GM12878 (cell line): Measurements from ENCODE around the gene CDC123. TPM values are rescaled to one million over a fixed set of nuclear protein-coding genes. Genes with fewer than 3 reads are reported as not detected.
A peak's percentile ranks its signal among the peaks of the same experiment; 100 is the strongest.
"Not testable (repeated sequence)": the region's sequence is repeated elsewhere in the genome, so short reads cannot be mapped to it uniquely, and the experiment has no call there.

Experiments used
- ATAC-seq: fragments of 200-7000 bp; cut with Tn5 transposase; 3 replicates; pipeline ENCODE4 v1.9.1; 2020; ENCODE audit warnings: mild to moderate bottlenecking, moderate library complexity
- BruUV-seq: library from RNA; stranded (reverse); fragments of 400-500 nt; replicated peaks from 2 replicates; lab custom pipeline; 2021; lab: Mats Ljungman, UMichigan
- CTCF ChIA-PET: fragments of 300-600 bp; sonication (Branson Sonifier 250); formaldehyde crosslinking; extraction: SDS; loops from one replicate; lab custom pipeline; 2021; ENCODE audit warnings: inconsistent platforms; lab: Yijun Ruan, JAX
- POLR2A ChIA-PET: fragments of 350-600 bp; formaldehyde crosslinking; extraction: SDS; loops from one replicate; lab custom pipeline; 2021; ENCODE audit warnings: inconsistent platforms; lab: Charles Lee
- RAD21 ChIA-PET: fragments of 300-600 bp; sonication (Branson Sonifier 250); formaldehyde crosslinking; loops from one replicate; lab custom pipeline; 2023; ENCODE audit warnings: antibody characterized with exemption; ENCODE audit not compliant: unreplicated experiment; lab: Charles Lee
- SMC1A ChIA-PET: fragments of 300-600 bp; sonication (Branson Sonifier 250); formaldehyde crosslinking; loops from one replicate; lab custom pipeline; 2023; ENCODE audit not compliant: unreplicated experiment, uncharacterized antibody; lab: Charles Lee
- DNase-seq: peaks from one replicate; pipeline ENCODE4 v3.0.0-alpha.2; 2011; ENCODE audit warnings: low read depth, low spot score
- FAIRE-seq: peaks from 3 replicates; lab custom pipeline; 2011; peaks lifted over from hg19 to GRCh38; lab: Jason Lieb, UNC
- H2AFZ ChIP-seq: 2 replicates; pipeline ENCODE4 v1.6.0; 2011; ENCODE audit warnings: low read depth, low read length, control low read depth; ENCODE audit not compliant: control insufficient read depth
- H3K27ac ChIP-seq: 2 replicates; pipeline ENCODE4 v1.5.1; 2011; ENCODE audit warnings: control low read depth; ENCODE audit not compliant: control insufficient read depth, insufficient read depth
- H3K27me3 ChIP-seq, 2 experiments: replicated peaks in 1 of 2; 2 replicates each; pipeline versions ENCODE4 v1.6.0 to v1.6.1; 2011; ENCODE audit warnings: low read length in 1 of 2; ENCODE audit not compliant: control insufficient read depth in 2 of 2, insufficient read depth in 2 of 2
- H3K36me3 ChIP-seq, 2 experiments: 2 replicates each; pipeline ENCODE4 v1.5.1; 2011; ENCODE audit warnings: low read length in 1 of 2; ENCODE audit not compliant: control insufficient read depth in 2 of 2, insufficient read depth in 2 of 2
- H3K4me1 ChIP-seq: 2 replicates; pipeline ENCODE4 v1.6.1; 2011; ENCODE audit warnings: mild to moderate bottlenecking, low read length, moderate library complexity, mixed read lengths; ENCODE audit not compliant: control insufficient read depth, insufficient read depth
- H3K4me2 ChIP-seq: 2 replicates; pipeline ENCODE4 v1.6.0; 2011; ENCODE audit warnings: control low read depth; ENCODE audit not compliant: control insufficient read depth, insufficient read depth
- H3K4me3 ChIP-seq: fragments of 200-600 bp; sonication (generic); 2 replicates; pipeline ENCODE4 v1.5.1; 2016
- H3K79me2 ChIP-seq: 2 replicates; pipeline ENCODE4 v1.6.0; 2011; ENCODE audit warnings: low read length; ENCODE audit not compliant: control insufficient read depth, insufficient read depth
- H3K9ac ChIP-seq: 2 replicates; pipeline ENCODE4 v1.8.0; 2011; ENCODE audit warnings: low read length, control low read depth, mixed read lengths; ENCODE audit not compliant: control insufficient read depth, insufficient read depth
- H3K9me3 ChIP-seq: replicated peaks from 3 replicates; pipeline ENCODE4 v1.5.1; 2011; ENCODE audit warnings: mild to moderate bottlenecking, low read length; ENCODE audit not compliant: control insufficient read depth, insufficient read depth
- H4K20me1 ChIP-seq: 2 replicates; pipeline ENCODE4 v1.6.0; 2011; ENCODE audit not compliant: control insufficient read depth, insufficient read depth
- HDGF ChIP-seq: fragments of 450-650 bp; IDR thresholded peaks from 2 replicates; pipeline ENCODE4 v1.6.1; 2016; ENCODE audit warnings: antibody characterized with exemption
- IRF4 ChIP-seq: IDR thresholded peaks from 2 replicates; pipeline ENCODE4 v1.6.1; 2011; ENCODE audit warnings: low read depth, low read length
- ZZZ3 ChIP-seq: IDR thresholded peaks from 2 replicates; pipeline ENCODE4 v1.6.1; 2011; ENCODE audit warnings: low read depth; ENCODE audit not compliant: control insufficient read depth, insufficient read length
- WGBS: methylation state at CpG from one replicate; pipeline ENCODE4 v1.1.6; 2016; ENCODE audit warnings: low lambda C conversion rate; ENCODE audit not compliant: insufficient replicate concordance, insufficient coverage; ENCODE audit errors: missing lambda C conversion rate; 5-methylcytosine and 5-hydroxymethylcytosine counted together
- in situ Hi-C: fragments of 300-500 bp; cut with MboI; formaldehyde crosslinking; loops from 9 replicates; pipeline ENCODE4 v1.14.3; 2018; ENCODE audit warnings: mixed read lengths
- intact Hi-C: fragments of 100-400 bp; cut with micrococcal nuclease; formaldehyde crosslinking; loops from one replicate; pipeline ENCODE4 v1.14.2; 2022; ENCODE audit not compliant: unreplicated experiment
- polyA plus RNA-seq, 11 experiments: library from polyadenylated mRNA; depleted of rRNA in 4 of 11; unstranded in 6 of 11; stranded (reverse) in 5 of 11; fragments of >200 nt; fragmentation: Nextera tagmentation in 4 of 11; fragmentation: Illumina TruSeq in 1 of 11; extraction: Ambion mirVana in 4 of 11; extraction: Trizol in 1 of 11; gene quantifications; 1 replicate in 1 of 11; 2 replicates in 10 of 11; pipeline versions ENCODE4 v1.2.1 to v1.2.3, GENCODE V29; 2011 to 2016; ENCODE audit warnings: inconsistent platforms in 2 of 11, missing spikeins in 2 of 11, low read depth in 1 of 11
- total RNA-seq, 4 experiments: library from RNA; depleted of rRNA in 3 of 4; stranded (reverse); fragments of >200 nt in 3 of 4; fragmentation: Illumina TruSeq in 1 of 4; extraction: Trizol in 1 of 4; gene quantifications; 2 replicates each; pipeline versions ENCODE4 v1.2.1 to v1.2.3, GENCODE V29; 2013 to 2021
- TF ChIP-seq, protein P1 (sequence below): fragments of 450-650 bp; formaldehyde crosslinking; IDR thresholded peaks from 2 replicates; pipeline ENCODE4 v1.5.0; 2022; ENCODE audit warnings: mild to moderate bottlenecking, missing genetic modification characterization

CDC123 gene
- total and polyA plus RNA-seq, 10 of the 15 experiments (the other 5 are each of a cell fraction or from before 2014, with no cell fraction given): 128 to 360 (median 209) TPM

DNA sequence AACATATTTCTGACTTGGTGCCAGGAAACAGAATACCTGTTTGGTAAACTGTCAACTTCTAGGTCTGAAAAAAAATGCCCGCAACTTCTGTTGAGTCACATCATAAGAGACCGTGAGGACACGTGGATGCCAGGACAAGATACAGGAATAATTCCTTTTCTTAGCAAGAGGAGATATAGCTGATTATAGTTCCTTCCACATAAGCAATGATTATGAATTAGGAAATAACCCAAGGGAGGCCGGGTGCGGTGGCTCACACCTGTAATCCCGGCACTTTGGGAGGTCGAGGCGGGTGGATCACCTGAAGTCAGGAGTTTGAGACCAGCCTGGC lies 75.2 kb downstream of the CDC123 start (continued):
- TF ChIP-seq, protein P1, sequence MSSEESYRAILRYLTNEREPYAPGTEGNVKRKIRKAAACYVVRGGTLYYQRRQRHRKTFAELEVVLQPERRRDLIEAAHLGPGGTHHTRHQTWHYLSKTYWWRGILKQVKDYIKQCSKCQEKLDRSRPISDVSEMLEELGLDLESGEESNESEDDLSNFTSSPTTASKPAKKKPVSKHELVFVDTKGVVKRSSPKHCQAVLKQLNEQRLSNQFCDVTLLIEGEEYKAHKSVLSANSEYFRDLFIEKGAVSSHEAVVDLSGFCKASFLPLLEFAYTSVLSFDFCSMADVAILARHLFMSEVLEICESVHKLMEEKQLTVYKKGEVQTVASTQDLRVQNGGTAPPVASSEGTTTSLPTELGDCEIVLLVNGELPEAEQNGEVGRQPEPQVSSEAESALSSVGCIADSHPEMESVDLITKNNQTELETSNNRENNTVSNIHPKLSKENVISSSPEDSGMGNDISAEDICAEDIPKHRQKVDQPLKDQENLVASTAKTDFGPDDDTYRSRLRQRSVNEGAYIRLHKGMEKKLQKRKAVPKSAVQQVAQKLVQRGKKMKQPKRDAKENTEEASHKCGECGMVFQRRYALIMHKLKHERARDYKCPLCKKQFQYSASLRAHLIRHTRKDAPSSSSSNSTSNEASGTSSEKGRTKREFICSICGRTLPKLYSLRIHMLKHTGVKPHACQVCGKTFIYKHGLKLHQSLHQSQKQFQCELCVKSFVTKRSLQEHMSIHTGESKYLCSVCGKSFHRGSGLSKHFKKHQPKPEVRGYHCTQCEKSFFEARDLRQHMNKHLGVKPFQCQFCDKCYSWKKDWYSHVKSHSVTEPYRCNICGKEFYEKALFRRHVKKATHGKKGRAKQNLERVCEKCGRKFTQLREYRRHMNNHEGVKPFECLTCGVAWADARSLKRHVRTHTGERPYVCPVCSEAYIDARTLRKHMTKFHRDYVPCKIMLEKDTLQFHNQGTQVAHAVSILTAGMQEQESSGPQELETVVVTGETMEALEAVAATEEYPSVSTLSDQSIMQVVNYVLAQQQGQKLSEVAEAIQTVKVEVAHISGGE (CRISPR knock-in tag): no peak
- TF ChIP-seq ZZZ3 (no peak), HDGF (no peak), IRF4 (no peak)
- TF ChIP-seq, all 136 proteins: peak for 0

DNA sequence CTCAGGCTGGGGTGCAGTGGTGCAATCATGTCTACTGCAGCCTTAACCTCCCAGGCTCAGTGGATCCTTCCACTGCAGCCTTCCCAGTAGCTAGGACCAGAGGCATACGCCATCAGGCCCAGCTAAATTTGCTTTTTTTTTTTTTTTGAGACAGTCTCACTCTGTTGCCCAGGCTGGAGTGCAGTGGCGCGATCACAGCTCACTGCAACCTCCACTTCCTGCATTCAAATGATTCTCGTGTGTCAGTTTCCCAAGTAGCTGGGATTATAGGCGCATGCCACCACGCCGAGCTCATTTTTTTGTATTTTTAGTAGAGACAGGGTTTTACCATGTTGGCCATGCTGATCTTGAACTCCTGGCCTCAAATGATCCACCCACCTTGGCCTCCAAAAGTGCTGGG lies 81.9 kb downstream of the CDC123 start:
- SMC1A ChIA-PET: interaction anchor here (0.6 to 1.8 kb wide), 7 partner anchors 10 to 884 kb away, joined by 3 to 8 read pairs (median 4); partner anchors contain the start of gene MCM10
- intact Hi-C loops, BruUV-seq, DNase-seq, H3K27me3 ChIP-seq, H3K27ac ChIP-seq, in situ Hi-C loops, H3K9me3 ChIP-seq, H3K36me3 ChIP-seq, H3K4me2 ChIP-seq, H4K20me1 ChIP-seq, H3K9ac ChIP-seq, H3K4me1 ChIP-seq, FAIRE-seq, H3K4me3 ChIP-seq, H3K79me2 ChIP-seq: not testable (repeated sequence)
- WGBS: 9% methylated on average over 7 of the region's 7 CpGs
- RAD21 ChIA-PET: interaction anchor here (0.6 to 1.5 kb wide), 4 partner anchors 12 to 74 kb away, joined by 3 to 12 read pairs (median 3); no protein-coding TSS in a partner anchor
- POLR2A ChIA-PET: interaction anchor here (0.7 to 1.3 kb wide), 4 partner anchors 8 to 69 kb away, joined by 3 to 5 read pairs (median 4); no protein-coding TSS in a partner anchor
- H2AFZ ChIP-seq: peak overlapping the region; percentile 63
- peak; percentile 63 for ATAC-seq
- CTCF ChIA-PET: interaction anchor here (1.0 to 1.4 kb wide), 2 partner anchors 13 to 379 kb away, joined by 4 to 5 read pairs; no protein-coding TSS in a partner anchor
